ENCODE data around the gene EXOC3. TPM values are rescaled to one million over a fixed set of nuclear protein-coding genes. Genes with fewer than 3 reads are reported as not detected.
"Not testable (repeated sequence)": the region's sequence is repeated elsewhere in the genome, so short reads cannot be mapped to it uniquely, and the experiment has no call there.

Gene EXOC3
- total RNA-seq, 1 donor from 2014 or later, result 46.2 TPM

GRCh38 chr5:483434-484140 lies 40.6 kb downstream of the EXOC3 start:
- H3K27ac ChIP-seq (replicated peaks), result no peak overlapping the region
- intact Hi-C loops (cut with micrococcal nuclease), result no loop called here
- DNase-seq, result no peak
- no peaks in the 10 kb centered on the region for H3K36me3 ChIP-seq
- H3K4me3 ChIP-seq, result no peak overlapping the region
- H3K4me1 ChIP-seq, result peaks cover 12% of the 10 kb centered on the region
- no peaks in the 10 kb centered on the region for H3K9me3 ChIP-seq (replicated peaks)
- TF ChIP-seq, protein P1, sequence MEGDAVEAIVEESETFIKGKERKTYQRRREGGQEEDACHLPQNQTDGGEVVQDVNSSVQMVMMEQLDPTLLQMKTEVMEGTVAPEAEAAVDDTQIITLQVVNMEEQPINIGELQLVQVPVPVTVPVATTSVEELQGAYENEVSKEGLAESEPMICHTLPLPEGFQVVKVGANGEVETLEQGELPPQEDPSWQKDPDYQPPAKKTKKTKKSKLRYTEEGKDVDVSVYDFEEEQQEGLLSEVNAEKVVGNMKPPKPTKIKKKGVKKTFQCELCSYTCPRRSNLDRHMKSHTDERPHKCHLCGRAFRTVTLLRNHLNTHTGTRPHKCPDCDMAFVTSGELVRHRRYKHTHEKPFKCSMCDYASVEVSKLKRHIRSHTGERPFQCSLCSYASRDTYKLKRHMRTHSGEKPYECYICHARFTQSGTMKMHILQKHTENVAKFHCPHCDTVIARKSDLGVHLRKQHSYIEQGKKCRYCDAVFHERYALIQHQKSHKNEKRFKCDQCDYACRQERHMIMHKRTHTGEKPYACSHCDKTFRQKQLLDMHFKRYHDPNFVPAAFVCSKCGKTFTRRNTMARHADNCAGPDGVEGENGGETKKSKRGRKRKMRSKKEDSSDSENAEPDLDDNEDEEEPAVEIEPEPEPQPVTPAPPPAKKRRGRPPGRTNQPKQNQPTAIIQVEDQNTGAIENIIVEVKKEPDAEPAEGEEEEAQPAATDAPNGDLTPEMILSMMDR (IDR thresholded peaks at IDR 0.05; ENCODE audit: borderline replicate concordance), result no peak
- peaks cover 83% of the 10 kb centered on the region for H3K27me3 ChIP-seq (ENCODE audit: low read depth)

GRCh38 chr5:484556-484955 lies 41.6 kb downstream of the EXOC3 start:
- Histone ChIP-seq H3K36me3 (no peaks in the 10 kb centered on the region), H3K4me1 (peaks cover 12% of the 10 kb centered on the region), H3K27me3 (ENCODE audit: low read depth) (peaks cover 83% of the 10 kb centered on the region), H3K9me3 (replicated peaks) (no peaks in the 10 kb centered on the region), H3K27ac (replicated peaks) (no peak overlapping the region), H3K4me3 (no peak overlapping the region)
- no peak for DNase-seq
- TF ChIP-seq, protein P1 (IDR thresholded peaks at IDR 0.05; ENCODE audit: borderline replicate concordance), result no peak
- intact Hi-C loops (cut with micrococcal nuclease), result no loop called here

- DNase-seq, result no peak
- Histone ChIP-seq H3K9me3 (replicated peaks) (no peaks in the 10 kb centered on the region), H3K36me3 (no peaks in the 10 kb centered on the region), H3K4me3 (no peak overlapping the region), H3K4me1 (peaks cover 12% of the 10 kb centered on the region), H3K27ac (replicated peaks) (no peak overlapping the region), H3K27me3 (ENCODE audit: low read depth) (peaks cover 81% of the 10 kb centered on the region)
- intact Hi-C loops (cut with micrococcal nuclease), result no loop called here
- TF ChIP-seq, protein P1 (IDR thresholded peaks at IDR 0.05; ENCODE audit: borderline replicate concordance), result no peak
Observed at GRCh38 chr5:485113-485945, 42.4 kb downstream of the EXOC3 start.

DNA sequence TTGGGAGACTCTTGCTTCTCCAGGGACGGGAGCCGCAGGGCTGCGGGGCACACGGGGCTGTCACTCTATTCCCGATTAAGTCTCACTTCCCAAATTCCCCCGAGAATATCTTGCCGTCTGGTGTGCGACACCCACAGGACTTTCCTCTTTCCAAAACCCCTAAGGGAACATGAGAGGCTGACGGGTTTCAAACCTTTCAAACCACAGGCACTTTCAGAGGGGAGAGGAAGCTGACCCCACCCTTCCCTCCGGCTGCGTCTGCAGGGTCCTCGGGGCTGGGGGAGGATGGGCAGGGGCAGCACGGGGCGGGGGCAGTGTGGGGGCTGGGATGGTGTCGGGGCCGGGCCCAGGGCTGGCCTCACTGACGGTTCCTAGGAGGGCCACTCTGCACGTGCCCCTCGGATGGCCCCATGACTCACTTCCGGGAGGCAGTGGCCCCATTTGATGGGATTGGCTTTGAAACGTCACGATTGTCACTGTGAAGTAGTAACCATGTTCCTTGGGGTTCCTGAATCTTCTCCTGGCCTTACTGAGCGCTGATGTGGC lies 43.0 kb downstream of the EXOC3 start:
- H3K4me1 ChIP-seq, result peaks cover 12% of the 10 kb centered on the region
- H3K27me3 ChIP-seq (ENCODE audit: low read depth), result peaks cover 80% of the 10 kb centered on the region

GRCh38 chr5:486597-486996 lies 43.6 kb downstream of the EXOC3 start:
- intact Hi-C loops (cut with micrococcal nuclease); DNase-seq; H3K27ac ChIP-seq (replicated peaks); H3K36me3 ChIP-seq; H3K4me3 ChIP-seq; H3K9me3 ChIP-seq (replicated peaks): not testable (repeated sequence)
- Histone ChIP-seq H3K27me3 (ENCODE audit: low read depth) (peaks cover 79% of the 10 kb centered on the region), H3K4me1 (peaks cover 12% of the 10 kb centered on the region)

More for the DNA sequence above, 43.0 kb downstream of the EXOC3 start:
- H3K9me3 ChIP-seq (replicated peaks), result no peaks in the 10 kb centered on the region
- no peak for DNase-seq
- intact Hi-C loops (cut with micrococcal nuclease), result no loop called here
- no peaks in the 10 kb centered on the region for H3K36me3 ChIP-seq
- no peak overlapping the region for H3K4me3 ChIP-seq
- TF ChIP-seq, protein P1 (IDR thresholded peaks at IDR 0.05; ENCODE audit: borderline replicate concordance), result no peak
- no peak overlapping the region for H3K27ac ChIP-seq (replicated peaks)
